ENCODE measurements around the gene POLE. TPM values are rescaled to one million over a fixed set of nuclear protein-coding genes. Genes with fewer than 3 reads are reported as not detected.

Gene POLE
- total RNA-seq, 1 experiment from 2014 or later, result 96.1 TPM

DNA sequence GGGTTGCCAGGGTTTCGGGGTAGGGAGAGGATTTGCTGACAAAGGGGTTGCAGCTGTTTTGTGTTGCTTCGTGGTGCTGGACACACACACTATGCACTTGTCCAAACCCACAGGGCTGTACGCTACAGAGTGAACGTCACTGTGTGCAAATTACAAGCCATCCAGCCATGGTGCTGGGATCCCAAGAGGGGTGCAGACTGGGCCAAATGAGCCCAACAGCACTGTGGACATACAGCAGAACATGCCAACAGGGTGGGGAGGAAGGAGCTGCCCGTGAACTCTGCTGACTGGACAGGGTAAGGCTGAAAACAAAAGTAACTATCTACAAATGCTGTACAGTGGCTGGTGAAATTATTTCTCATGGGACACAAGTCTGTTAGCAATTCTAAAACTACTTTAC, 25.2 kb downstream of the POLE start:
- no peak overlapping the region for H3K4me2 ChIP-seq (ENCODE audit: low read length)
- H3K9me2 ChIP-seq (replicated peaks; ENCODE audit: low read length), result no peaks in the 10 kb centered on the region
- BruUV-seq (replicated peaks), result no TSS peak
- no peaks in the 10 kb centered on the region for H3K79me2 ChIP-seq (ENCODE audit: low read length)
- ChIA-PET CTCF (no interaction called here), POLR2A (ENCODE audit: unreplicated experiment) (no interaction called here)
- no peak overlapping the region for H3K4me3 ChIP-seq (ENCODE audit: low read length)
- ATAC-seq (no peak), DNase-seq (no peak)
- no peak overlapping the region for H3K9ac ChIP-seq (ENCODE audit: low read length)
- TF ChIP-seq EZH2 (IDR thresholded peaks at IDR 0.05; ENCODE audit: low read length, unreplicated experiment), result no peak
- TF ChIP-seq EZH2phosphoT487 (IDR thresholded peaks at IDR 0.05; ENCODE audit: borderline replicate concordance, low read length), result no peak
- TF ChIP-seq, protein P1, sequence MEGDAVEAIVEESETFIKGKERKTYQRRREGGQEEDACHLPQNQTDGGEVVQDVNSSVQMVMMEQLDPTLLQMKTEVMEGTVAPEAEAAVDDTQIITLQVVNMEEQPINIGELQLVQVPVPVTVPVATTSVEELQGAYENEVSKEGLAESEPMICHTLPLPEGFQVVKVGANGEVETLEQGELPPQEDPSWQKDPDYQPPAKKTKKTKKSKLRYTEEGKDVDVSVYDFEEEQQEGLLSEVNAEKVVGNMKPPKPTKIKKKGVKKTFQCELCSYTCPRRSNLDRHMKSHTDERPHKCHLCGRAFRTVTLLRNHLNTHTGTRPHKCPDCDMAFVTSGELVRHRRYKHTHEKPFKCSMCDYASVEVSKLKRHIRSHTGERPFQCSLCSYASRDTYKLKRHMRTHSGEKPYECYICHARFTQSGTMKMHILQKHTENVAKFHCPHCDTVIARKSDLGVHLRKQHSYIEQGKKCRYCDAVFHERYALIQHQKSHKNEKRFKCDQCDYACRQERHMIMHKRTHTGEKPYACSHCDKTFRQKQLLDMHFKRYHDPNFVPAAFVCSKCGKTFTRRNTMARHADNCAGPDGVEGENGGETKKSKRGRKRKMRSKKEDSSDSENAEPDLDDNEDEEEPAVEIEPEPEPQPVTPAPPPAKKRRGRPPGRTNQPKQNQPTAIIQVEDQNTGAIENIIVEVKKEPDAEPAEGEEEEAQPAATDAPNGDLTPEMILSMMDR (conservative IDR thresholded peaks at IDR 0.05; ENCODE audit: low read depth, low read length), result no peak
- H3K9me3 ChIP-seq (ENCODE audit: low read length), result no peaks in the 10 kb centered on the region
- H3K36me3 ChIP-seq (ENCODE audit: low read depth, low read length), result peaks cover 72% of the 10 kb centered on the region
- no peaks in the 10 kb centered on the region for H3F3A ChIP-seq (ENCODE audit: low read length, unreplicated experiment)
- no peaks in the 10 kb centered on the region for H3K27me3 ChIP-seq (ENCODE audit: low read length)
- no peaks in the 10 kb centered on the region for H4K20me1 ChIP-seq (ENCODE audit: low read length)
- intact Hi-C loops (cut with micrococcal nuclease), result no loop called here
- H2AFZ ChIP-seq (ENCODE audit: low read length), result no peak overlapping the region
- H3K27ac ChIP-seq (ENCODE audit: low read length), result no peak overlapping the region
- H3K4me1 ChIP-seq (ENCODE audit: insufficient read depth, low read length), result no peaks in the 10 kb centered on the region

DNA sequence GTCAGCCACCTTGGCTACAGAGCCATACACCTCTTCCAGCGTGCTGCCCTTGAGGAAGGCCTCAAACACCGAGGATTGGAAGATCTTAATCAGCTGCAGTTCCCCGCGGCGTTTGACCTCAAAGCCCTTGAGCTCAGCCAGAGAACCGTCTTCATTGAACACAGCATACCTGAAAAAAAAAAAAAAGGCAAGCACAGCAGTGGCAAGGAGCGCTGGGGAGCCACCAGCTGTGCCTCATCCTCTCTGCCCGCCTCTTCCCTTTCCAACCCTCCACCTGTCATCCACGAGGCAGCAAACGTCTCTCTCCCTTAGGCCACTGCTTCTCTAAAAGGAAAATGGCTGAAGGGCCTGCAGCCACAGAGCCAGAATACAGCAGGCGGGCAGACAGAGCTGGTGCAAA, 26.1 kb downstream of the POLE start:
- Histone ChIP-seq H2AFZ (ENCODE audit: low read length) (no peak overlapping the region), H3K9ac (ENCODE audit: low read length) (no peak overlapping the region), H3K27ac (ENCODE audit: low read length) (no peak overlapping the region), H3K36me3 (ENCODE audit: low read depth, low read length) (peaks cover 68% of the 10 kb centered on the region), H3K9me3 (ENCODE audit: low read length) (no peaks in the 10 kb centered on the region), H3F3A (ENCODE audit: low read length, unreplicated experiment) (no peaks in the 10 kb centered on the region), H3K4me1 (ENCODE audit: insufficient read depth, low read length) (no peaks in the 10 kb centered on the region), H3K9me2 (replicated peaks; ENCODE audit: low read length) (no peaks in the 10 kb centered on the region), H3K79me2 (ENCODE audit: low read length) (no peaks in the 10 kb centered on the region), H3K4me3 (ENCODE audit: low read length) (no peak overlapping the region), H3K4me2 (ENCODE audit: low read length) (no peak overlapping the region), H4K20me1 (ENCODE audit: low read length) (no peaks in the 10 kb centered on the region), H3K27me3 (ENCODE audit: low read length) (no peaks in the 10 kb centered on the region)
- intact Hi-C loops (cut with micrococcal nuclease), result no loop called here
- TF ChIP-seq EZH2phosphoT487 (IDR thresholded peaks at IDR 0.05; ENCODE audit: borderline replicate concordance, low read length) (no peak), EZH2 (IDR thresholded peaks at IDR 0.05; ENCODE audit: low read length, unreplicated experiment) (no peak)
- TF ChIP-seq, protein P1 (conservative IDR thresholded peaks at IDR 0.05; ENCODE audit: low read depth, low read length), result no peak
- no peak for ATAC-seq
- BruUV-seq (replicated peaks), result no TSS peak
- ChIA-PET POLR2A (ENCODE audit: unreplicated experiment) (no interaction called here), CTCF (no interaction called here)
- no peak for DNase-seq

DNA sequence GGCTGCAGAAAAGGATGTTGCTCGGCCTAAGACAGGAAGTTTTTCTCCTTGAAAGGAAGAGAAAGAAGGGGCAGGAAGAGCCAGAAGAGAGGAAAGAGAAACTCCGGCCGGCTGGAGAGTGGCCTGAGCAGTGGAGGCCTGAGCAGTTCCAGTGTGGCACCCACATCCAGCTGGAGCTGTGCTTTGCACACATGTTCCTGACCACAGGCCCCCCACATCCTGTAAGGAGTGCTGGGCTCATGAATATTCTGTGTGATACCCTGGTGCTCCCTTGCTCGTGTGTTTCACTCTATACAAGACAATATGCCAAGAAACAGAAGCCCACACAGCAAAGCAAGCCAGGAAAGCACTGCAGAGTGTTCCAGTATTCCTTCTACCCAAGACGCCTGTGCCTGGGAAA, 27.1 kb downstream of the POLE start:
- Histone ChIP-seq H4K20me1 (ENCODE audit: low read length) (no peaks in the 10 kb centered on the region), H3K9me2 (replicated peaks; ENCODE audit: low read length) (no peaks in the 10 kb centered on the region), H3K79me2 (ENCODE audit: low read length) (no peaks in the 10 kb centered on the region), H3F3A (ENCODE audit: low read length, unreplicated experiment) (no peaks in the 10 kb centered on the region), H3K4me1 (ENCODE audit: insufficient read depth, low read length) (no peaks in the 10 kb centered on the region), H3K9ac (ENCODE audit: low read length) (no peak overlapping the region), H3K4me2 (ENCODE audit: low read length) (no peak overlapping the region), H3K9me3 (ENCODE audit: low read length) (no peaks in the 10 kb centered on the region), H3K4me3 (ENCODE audit: low read length) (no peak overlapping the region), H3K27ac (ENCODE audit: low read length) (no peak overlapping the region), H3K27me3 (ENCODE audit: low read length) (no peaks in the 10 kb centered on the region), H3K36me3 (ENCODE audit: low read depth, low read length) (peaks cover 61% of the 10 kb centered on the region), H2AFZ (ENCODE audit: low read length) (no peak overlapping the region)
- CTCF ChIA-PET, result no interaction called here
- ATAC-seq (no peak), DNase-seq (no peak)
- POLR2A ChIA-PET (ENCODE audit: unreplicated experiment), result no interaction called here
- intact Hi-C loops (cut with micrococcal nuclease), result no loop called here
- BruUV-seq (replicated peaks), result no TSS peak
- no peak for TF ChIP-seq EZH2 (IDR thresholded peaks at IDR 0.05; ENCODE audit: low read length, unreplicated experiment)
- TF ChIP-seq EZH2phosphoT487 (IDR thresholded peaks at IDR 0.05; ENCODE audit: borderline replicate concordance, low read length), result no peak
- TF ChIP-seq, protein P1 (conservative IDR thresholded peaks at IDR 0.05; ENCODE audit: low read depth, low read length), result no peak
